IPS-18a (cell line): ENCODE data around the gene HLA-A.

ENCODE experiments used
- H3K27ac ChIP-seq: one replicate; pipeline ENCODE4 v1.5.1; 2013; ENCODE audit warnings: low read length
- H3K27me3 ChIP-seq: one replicate; pipeline ENCODE4 v1.6.1; 2013; ENCODE audit warnings: mild to moderate bottlenecking, low read length; ENCODE audit not compliant: control insufficient read depth, insufficient read depth
- H3K36me3 ChIP-seq: one replicate; pipeline ENCODE4 v1.6.1; 2013; ENCODE audit warnings: low read depth, low read length; ENCODE audit not compliant: control insufficient read depth
- H3K4me1 ChIP-seq: one replicate; pipeline ENCODE4 v1.6.1; 2013; ENCODE audit warnings: low read depth, low read length; ENCODE audit not compliant: control insufficient read depth
- H3K4me3 ChIP-seq: one replicate; pipeline ENCODE4 v1.5.1; 2013; ENCODE audit warnings: low read length
- H3K9ac ChIP-seq: one replicate; pipeline ENCODE4 v1.6.1; 2013; ENCODE audit warnings: mild to moderate bottlenecking, low read length, moderate library complexity
- H3K9me3 ChIP-seq: one replicate; pipeline ENCODE4 v1.6.1; 2013; ENCODE audit warnings: low read depth, low read length; ENCODE audit not compliant: control insufficient read depth

The HLA-A gene

GRCh38 chr6:29938746-29939508 lies 3.4 kb upstream of the HLA-A start:
- no peak overlapping the region for H3K9ac ChIP-seq
- no peaks in the 10 kb centered on the region for H3K36me3 ChIP-seq
- no peaks in the 10 kb centered on the region for H3K4me1 ChIP-seq
- peaks cover 7% of the 10 kb centered on the region for H3K27me3 ChIP-seq
- H3K27ac ChIP-seq = no peak overlapping the region
- H3K9me3 ChIP-seq = no peaks in the 10 kb centered on the region
- no peak overlapping the region for H3K4me3 ChIP-seq

GRCh38 chr6:29941016-29941415 lies 1.3 kb upstream of the HLA-A start:
- H3K27ac ChIP-seq = no peak overlapping the region
- no peak overlapping the region for H3K4me3 ChIP-seq
- no peaks in the 10 kb centered on the region for H3K9me3 ChIP-seq
- no peaks in the 10 kb centered on the region for H3K36me3 ChIP-seq
- H3K27me3 ChIP-seq = peaks cover 7% of the 10 kb centered on the region
- no peaks in the 10 kb centered on the region for H3K4me1 ChIP-seq
- no peak overlapping the region for H3K9ac ChIP-seq

DNA sequence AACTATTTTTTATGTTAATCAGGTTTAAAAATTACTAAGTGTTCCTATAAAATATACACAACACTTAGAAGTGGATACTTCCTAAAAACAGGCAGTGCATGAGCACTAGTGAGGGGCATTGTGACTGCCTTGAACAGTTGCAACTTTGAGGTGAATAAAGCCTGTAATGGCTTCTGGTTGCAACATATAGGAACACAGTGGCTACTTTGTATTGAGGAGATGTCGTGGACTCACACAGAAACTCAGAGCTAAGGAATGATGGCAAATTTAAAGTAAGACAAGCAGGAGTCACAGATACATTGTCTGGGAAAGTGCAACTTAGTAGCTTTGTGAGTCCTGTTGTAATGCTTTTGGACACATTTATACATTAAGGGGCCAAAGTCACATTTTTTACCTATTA lies 861 bp upstream of the HLA-A start:
- no peak overlapping the region for H3K27ac ChIP-seq
- H3K36me3 ChIP-seq = no peaks in the 10 kb centered on the region
- no peaks in the 10 kb centered on the region for H3K9me3 ChIP-seq
- no peaks in the 10 kb centered on the region for H3K4me1 ChIP-seq
- peaks cover 7% of the 10 kb centered on the region for H3K27me3 ChIP-seq
- H3K9ac ChIP-seq = no peak overlapping the region
- no peak overlapping the region for H3K4me3 ChIP-seq

GRCh38 chr6:29941916-29942274 lies 437 bp upstream of the HLA-A start:
- no peaks in the 10 kb centered on the region for H3K9me3 ChIP-seq
- H3K27ac ChIP-seq = no peak overlapping the region
- no peaks in the 10 kb centered on the region for H3K36me3 ChIP-seq
- no peaks in the 10 kb centered on the region for H3K4me1 ChIP-seq
- H3K27me3 ChIP-seq = peaks cover 7% of the 10 kb centered on the region
- H3K9ac ChIP-seq = no peak overlapping the region
- peak overlapping the region; percentile 59 for H3K4me3 ChIP-seq

GRCh38 chr6:29943053-29943966 lies 978 bp downstream of the HLA-A start:
- H3K4me1 ChIP-seq = no peaks in the 10 kb centered on the region

GRCh38 chr6:29945281-29945820 lies 3.0 kb downstream of the HLA-A start:
- Histone ChIP-seq H3K36me3 (no peaks in the 10 kb centered on the region), H3K4me3 (no peak overlapping the region), H3K9me3 (no peaks in the 10 kb centered on the region), H3K4me1 (no peaks in the 10 kb centered on the region), H3K9ac (no peak overlapping the region), H3K27ac (no peak overlapping the region), H3K27me3 (peaks cover 7% of the 10 kb centered on the region)

More at GRCh38 chr6:29943053-29943966, 978 bp downstream of the HLA-A start:
- Histone ChIP-seq H3K36me3 (no peaks in the 10 kb centered on the region), H3K9ac (no peak overlapping the region), H3K9me3 (no peaks in the 10 kb centered on the region), H3K27me3 (peaks cover 7% of the 10 kb centered on the region), H3K27ac (no peak overlapping the region), H3K4me3 (peak overlapping the region; percentile 59)

DNA sequence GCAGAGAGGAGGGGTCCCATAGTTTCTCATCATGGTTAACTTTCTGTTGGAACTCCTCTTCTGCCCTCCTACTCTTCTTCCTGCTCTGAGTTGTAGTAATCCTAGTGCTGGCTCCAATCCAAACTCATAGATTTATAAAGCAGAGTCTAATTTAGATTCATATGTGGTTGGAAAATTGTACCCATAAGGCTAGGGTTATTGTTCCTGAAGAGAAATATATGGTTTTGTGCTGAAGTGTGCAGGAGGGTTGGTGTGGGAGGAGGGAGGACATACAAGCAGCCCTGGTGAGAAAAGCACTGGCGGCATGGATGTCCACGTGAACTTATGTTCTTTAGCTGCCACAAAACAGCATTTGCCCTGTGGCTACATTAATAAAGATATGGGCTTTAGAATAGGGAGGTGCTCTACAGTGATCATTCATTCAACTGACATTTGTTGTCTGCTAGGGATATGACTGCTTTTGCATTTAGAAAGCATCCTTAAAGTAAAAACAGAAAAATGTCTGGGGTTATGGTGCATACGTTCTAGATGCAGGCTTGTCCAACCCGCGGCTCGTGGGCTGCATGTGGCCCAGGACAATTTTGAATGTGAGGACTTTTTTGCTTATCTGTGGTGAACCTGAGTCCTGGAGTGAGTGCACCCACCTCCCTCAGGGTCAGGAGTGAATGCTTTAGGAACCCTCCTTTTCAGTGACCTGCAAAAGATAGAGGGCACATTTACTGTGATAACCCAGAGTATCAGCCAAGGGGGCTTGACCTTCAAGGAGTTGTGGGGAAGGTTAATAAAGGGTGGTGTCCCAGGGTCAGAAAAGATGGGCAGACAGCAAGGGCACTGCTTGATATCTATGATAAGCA lies 4.1 kb downstream of the HLA-A start:
- no peak overlapping the region for H3K27ac ChIP-seq
- H3K4me3 ChIP-seq = no peak overlapping the region

DNA sequence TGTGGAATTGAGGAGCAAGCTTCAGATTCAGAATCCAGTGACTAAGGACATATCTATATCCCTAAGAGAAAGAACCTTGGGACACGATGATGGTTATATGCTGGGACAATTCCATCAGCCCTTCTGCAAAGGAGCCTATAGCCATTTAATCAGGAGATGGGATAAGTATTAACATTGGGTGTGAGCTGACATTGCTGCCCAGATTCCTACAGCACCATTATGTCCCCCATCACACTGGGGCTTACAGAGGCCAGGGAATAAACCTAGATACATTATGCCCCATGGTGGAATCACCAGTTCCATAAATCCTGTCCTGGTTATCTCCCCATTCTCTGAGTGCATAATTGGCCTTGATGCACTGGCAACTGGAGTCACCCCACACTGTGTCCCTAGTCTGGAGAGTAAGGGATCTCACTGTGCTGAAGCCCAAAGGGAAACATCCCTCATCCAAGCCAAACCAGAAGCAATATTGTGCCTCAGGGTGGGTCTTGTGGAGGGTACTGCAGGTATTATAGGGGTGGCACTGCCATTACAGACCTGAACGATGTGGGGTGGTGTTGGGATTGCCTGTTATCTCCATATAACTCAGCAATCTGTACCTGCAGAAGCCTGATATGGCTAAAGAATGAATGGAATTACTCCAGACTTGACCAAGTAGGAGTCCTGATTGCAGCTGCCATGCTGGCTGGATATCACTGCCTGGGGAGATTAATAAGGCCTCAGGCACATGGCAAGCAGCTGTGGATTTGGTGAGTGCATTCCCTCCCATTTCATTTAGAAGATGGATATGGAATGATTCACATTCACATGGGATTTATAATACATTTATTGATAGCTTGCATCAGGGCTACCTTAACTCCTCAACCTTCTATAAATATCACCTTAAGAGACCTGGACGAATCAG lies 5.0 kb downstream of the HLA-A start:
- Histone ChIP-seq H3K9ac (no peak overlapping the region), H3K27ac (no peak overlapping the region), H3K9me3 (no peaks in the 10 kb centered on the region), H3K36me3 (no peaks in the 10 kb centered on the region), H3K4me3 (no peak overlapping the region), H3K4me1 (no peaks in the 10 kb centered on the region), H3K27me3 (no peaks in the 10 kb centered on the region)

More for the DNA sequence above, 4.1 kb downstream of the HLA-A start:
- Histone ChIP-seq H3K36me3 (no peaks in the 10 kb centered on the region), H3K27me3 (peaks cover 5% of the 10 kb centered on the region), H3K9ac (no peak overlapping the region), H3K4me1 (no peaks in the 10 kb centered on the region), H3K9me3 (no peaks in the 10 kb centered on the region)

- no peak overlapping the region for H3K4me3 ChIP-seq
- no peaks in the 10 kb centered on the region for H3K4me1 ChIP-seq
- H3K36me3 ChIP-seq = no peaks in the 10 kb centered on the region
- no peaks in the 10 kb centered on the region for H3K9me3 ChIP-seq
- H3K27ac ChIP-seq = no peak overlapping the region
- no peaks in the 10 kb centered on the region for H3K27me3 ChIP-seq
- H3K9ac ChIP-seq = no peak overlapping the region
Observed at GRCh38 chr6:29948277-29948676, 5.9 kb downstream of the HLA-A start.

- H3K9ac ChIP-seq = no peak overlapping the region
- H3K27me3 ChIP-seq = no peaks in the 10 kb centered on the region
- H3K36me3 ChIP-seq = no peaks in the 10 kb centered on the region
- H3K4me3 ChIP-seq = no peak overlapping the region
- H3K4me1 ChIP-seq = no peaks in the 10 kb centered on the region
- H3K27ac ChIP-seq = no peak overlapping the region
- no peaks in the 10 kb centered on the region for H3K9me3 ChIP-seq
Observed at GRCh38 chr6:29949934-29950333, 7.6 kb downstream of the HLA-A start.
